Spleen (tissue), 7 donors: Measurements from ENCODE around the gene CLIP2.

Experiments
- CTCF ChIP-seq, 11 experiments: fragments of 200-600 bp in 7 of 11; fragments of 450-650 bp in 4 of 11; sonication (generic) in 4 of 11; IDR thresholded peaks in 8 of 11; conservative IDR thresholded peaks in 3 of 11; 1 replicate in 7 of 11; 2 replicates in 4 of 11; pipeline versions ENCODE4 v1.4.0 to v1.8.0; 2016 to 2021; ENCODE audit warnings: antibody characterized with exemption in 11 of 11, inconsistent platforms in 4 of 11, mild to moderate bottlenecking in 1 of 11
- POLR2AphosphoS5 ChIP-seq, 3 donors: sonication (generic); formaldehyde crosslinking; IDR thresholded peaks; one replicate each; pipeline ENCODE4 v1.5.1; 2017; ENCODE audit warnings: antibody characterized with exemption in 3 of 3
- donor health status: DM: no; HTN: no; CAD: no; lungs with moderate emphysema.
- donor health status: DM: no; HTN: no; CAD: no.
- donor health status: DM: no; HTN: no; CAD: no.

GRCh38 chr7:74283858-74284447, 5.3 kb upstream of the CLIP2 start:
- TF ChIP-seq CTCF (IDR thresholded peaks at IDR 0.05 in 8 of 11, conservative IDR thresholded peaks at IDR 0.05 in 3 of 11): no peak
- TF ChIP-seq POLR2AphosphoS5 (IDR thresholded peaks at IDR 0.05): no peak
